Measurements from ENCODE around the gene MOSPD3. TPM values are rescaled to one million over a fixed set of nuclear protein-coding genes. Genes with fewer than 3 reads are reported as not detected.

Gene MOSPD3, protein sequence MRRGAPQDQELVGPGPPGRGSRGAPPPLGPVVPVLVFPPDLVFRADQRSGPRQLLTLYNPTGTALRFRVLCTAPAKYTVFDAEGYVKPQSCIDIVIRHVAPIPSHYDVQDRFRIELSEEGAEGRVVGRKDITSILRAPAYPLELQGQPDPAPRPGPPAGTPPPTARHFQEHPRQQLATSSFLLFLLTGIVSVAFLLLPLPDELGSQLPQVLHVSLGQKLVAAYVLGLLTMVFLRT
- polyA plus RNA-seq (4.1 to 17.0 TPM (median 5.5 TPM) in 3 replicates), polyA minus RNA-seq (0.90 to 24.8 TPM (median 3.7 TPM) in 3 replicates)
- 1.7 TPM for polyA plus RNA-seq (2011; ENCODE audit: low read depth)
- polyA plus RNA-seq (2011; cell fraction: cytosol; rRNA removed), result 4.6 and 8.9 TPM in 2 replicates
- 6.3 and 7.3 TPM in 2 replicates for polyA plus RNA-seq (2011; cell fraction: nucleus; rRNA removed)
- 17.0 TPM in 2 replicates for polyA plus RNA-seq (2012; ENCODE audit: low replicate concordance)
- polyA minus RNA-seq (2011; cell fraction: cytosol; rRNA and poly(A)+ RNA removed), result 7.3 TPM
- polyA minus RNA-seq (2011; cell fraction: nucleus; rRNA and poly(A)+ RNA removed), result 1.6 and 2.4 TPM in 2 replicates

DNA sequence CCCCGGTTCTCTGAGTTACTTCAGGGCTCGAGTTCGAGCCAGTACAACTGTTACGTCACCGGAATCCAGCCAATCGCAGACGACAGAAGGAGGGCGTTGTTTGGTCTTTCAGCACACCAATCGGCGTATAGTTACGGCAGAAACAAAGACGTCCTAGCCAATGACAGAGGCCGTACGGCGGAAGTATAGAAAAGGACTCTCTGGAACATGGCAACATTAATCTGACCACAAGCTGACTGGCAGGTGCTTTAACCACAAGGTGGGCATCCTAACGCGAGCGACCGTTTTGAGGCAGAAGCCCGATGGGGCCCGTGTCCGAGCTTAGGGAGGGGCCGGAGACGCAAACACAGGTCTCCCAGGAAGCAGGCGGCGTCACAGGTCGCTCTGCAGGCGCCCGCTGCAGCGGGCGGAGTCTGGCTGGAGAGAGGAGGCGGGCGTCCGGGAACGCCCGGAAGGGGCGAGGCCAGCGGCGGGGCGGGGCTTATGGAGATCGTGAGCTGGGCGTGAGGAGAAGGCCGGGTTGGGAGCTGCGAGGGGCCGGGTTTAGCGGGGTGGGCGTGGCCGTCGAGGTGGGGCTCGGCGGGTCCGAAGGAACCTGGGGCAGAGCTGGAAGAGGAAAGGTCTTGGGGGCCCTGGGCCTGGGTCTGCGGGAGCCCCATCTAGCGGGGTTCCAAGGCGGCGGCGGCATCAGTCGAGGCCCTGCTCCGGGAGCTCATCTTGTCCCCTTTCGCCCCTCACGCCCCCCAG, at the start of gene MOSPD3:
MOSPD3 (plus strand) TSS at position 558 of the 747 bp plus-strand sequence. CDS start 252 bp downstream, outside the sequence.
- FAIRE-seq, result peak; percentile 97
- dilution Hi-C loops (cut with MboI; ENCODE audit: extremely low pct_ligation_motif_present, low sequenced_read_pairs), result no loop called here
- no peaks in the 10 kb centered on the region for H3K27me3 ChIP-seq (ENCODE audit: control insufficient read depth, extremely low read depth, insufficient read depth, low read length)

DNA sequence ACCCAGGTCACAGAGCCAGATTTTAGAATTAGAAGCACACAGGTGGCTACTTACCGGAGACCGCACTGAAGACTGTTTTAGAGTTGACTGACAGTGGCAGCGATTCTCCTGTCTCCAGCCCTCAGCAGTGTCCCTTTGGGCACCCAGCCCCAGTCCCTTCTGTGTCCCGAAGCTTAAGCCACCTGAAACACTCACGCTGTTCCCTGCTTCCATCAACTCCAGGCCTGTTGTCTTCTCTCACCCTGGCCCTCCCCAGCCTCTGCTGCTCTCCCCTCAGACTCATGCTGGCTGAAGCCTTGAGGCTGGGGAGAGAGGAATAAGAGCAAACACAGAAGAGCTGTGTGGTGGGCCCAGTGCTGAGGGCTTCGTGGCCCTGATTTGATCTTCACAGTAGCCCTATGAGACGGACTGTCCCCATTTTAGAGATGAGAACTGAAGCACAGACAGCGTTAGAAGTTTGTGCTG, 49.2 kb upstream of the MOSPD3 start:
- Histone ChIP-seq H3K4me1 (ENCODE audit: control insufficient read depth, extremely low read depth, insufficient read depth, low read length) (no peaks in the 10 kb centered on the region), H3K4me3 (ENCODE audit: control insufficient read depth in 2 of 3, extremely low read depth in 1 of 3, insufficient read depth in 2 of 3, low read depth in 1 of 3, low read length in 3 of 3) (no peak overlapping the region), H3K27me3 (ENCODE audit: control insufficient read depth, extremely low read depth, insufficient read depth, low read length) (no peaks in the 10 kb centered on the region), H3K9ac (ENCODE audit: control insufficient read depth, extremely low read depth, insufficient read depth, low read length) (no peak overlapping the region), H3K9me3 (ENCODE audit: control insufficient read depth, low read depth, low read length) (no peaks in the 10 kb centered on the region), H3K4me2 (ENCODE audit: control insufficient read depth, extremely low read depth, insufficient read depth, low read depth, low read length) (no peak overlapping the region), H3K9me1 (ENCODE audit: control insufficient read depth, extremely low read depth, insufficient read depth, low read length) (no peaks in the 10 kb centered on the region), H3K27ac (ENCODE audit: control insufficient read depth, insufficient read depth, low read length) (no peak overlapping the region), H3K79me2 (ENCODE audit: control insufficient read depth, insufficient read depth, low read length) (no peaks in the 10 kb centered on the region), H4K20me1 (ENCODE audit: control insufficient read depth, extremely low read depth, insufficient read depth, low read length) (no peaks in the 10 kb centered on the region), H3K36me3 (ENCODE audit: control insufficient read depth in 2 of 2, extremely low read depth in 1 of 2, insufficient read depth in 2 of 2, low read length in 2 of 2) (no peaks in the 10 kb centered on the region), H2AFZ (ENCODE audit: control insufficient read depth, low read length) (no peak overlapping the region)
- dilution Hi-C loops (cut with MboI; ENCODE audit: extremely low pct_ligation_motif_present, low sequenced_read_pairs), result no loop called here
- DNase-seq (ENCODE audit: low read depth, low spot score), result no peak
- FAIRE-seq, result no peak
- TF ChIP-seq, protein P1, sequence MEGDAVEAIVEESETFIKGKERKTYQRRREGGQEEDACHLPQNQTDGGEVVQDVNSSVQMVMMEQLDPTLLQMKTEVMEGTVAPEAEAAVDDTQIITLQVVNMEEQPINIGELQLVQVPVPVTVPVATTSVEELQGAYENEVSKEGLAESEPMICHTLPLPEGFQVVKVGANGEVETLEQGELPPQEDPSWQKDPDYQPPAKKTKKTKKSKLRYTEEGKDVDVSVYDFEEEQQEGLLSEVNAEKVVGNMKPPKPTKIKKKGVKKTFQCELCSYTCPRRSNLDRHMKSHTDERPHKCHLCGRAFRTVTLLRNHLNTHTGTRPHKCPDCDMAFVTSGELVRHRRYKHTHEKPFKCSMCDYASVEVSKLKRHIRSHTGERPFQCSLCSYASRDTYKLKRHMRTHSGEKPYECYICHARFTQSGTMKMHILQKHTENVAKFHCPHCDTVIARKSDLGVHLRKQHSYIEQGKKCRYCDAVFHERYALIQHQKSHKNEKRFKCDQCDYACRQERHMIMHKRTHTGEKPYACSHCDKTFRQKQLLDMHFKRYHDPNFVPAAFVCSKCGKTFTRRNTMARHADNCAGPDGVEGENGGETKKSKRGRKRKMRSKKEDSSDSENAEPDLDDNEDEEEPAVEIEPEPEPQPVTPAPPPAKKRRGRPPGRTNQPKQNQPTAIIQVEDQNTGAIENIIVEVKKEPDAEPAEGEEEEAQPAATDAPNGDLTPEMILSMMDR (optimal IDR thresholded peaks at IDR 0.05 in 1 of 3, IDR thresholded peaks at IDR 0.05 in 1 of 3, conservative IDR thresholded peaks at IDR 0.05 in 1 of 3; ENCODE audit: extremely low read depth in 1 of 3, insufficient read depth in 2 of 3, low read length in 3 of 3), result no peak
- no peak for TF ChIP-seq EZH2 (IDR thresholded peaks at IDR 0.05; ENCODE audit: low read length)

More for the DNA sequence above, at the start of gene MOSPD3:
- Histone ChIP-seq H3K79me2 (ENCODE audit: control insufficient read depth, insufficient read depth, low read length) (no peaks in the 10 kb centered on the region), H3K9me3 (ENCODE audit: control insufficient read depth, low read depth, low read length) (no peaks in the 10 kb centered on the region), H2AFZ (ENCODE audit: control insufficient read depth, low read length) (peak within 1 kb of the TSS; percentile 99), H3K4me1 (ENCODE audit: control insufficient read depth, extremely low read depth, insufficient read depth, low read length) (peaks cover 9% of the 10 kb centered on the region), H3K36me3 (ENCODE audit: control insufficient read depth in 2 of 2, extremely low read depth in 1 of 2, insufficient read depth in 2 of 2, low read length in 2 of 2) (no peaks in the 10 kb centered on the region), H3K9ac (ENCODE audit: control insufficient read depth, extremely low read depth, insufficient read depth, low read length) (peak within 1 kb of the TSS; percentile 86), H3K9me1 (ENCODE audit: control insufficient read depth, extremely low read depth, insufficient read depth, low read length) (no peaks in the 10 kb centered on the region), H4K20me1 (ENCODE audit: control insufficient read depth, extremely low read depth, insufficient read depth, low read length) (no peaks in the 10 kb centered on the region), H3K27ac (ENCODE audit: control insufficient read depth, insufficient read depth, low read length) (peak within 1 kb of the TSS; percentile 87), H3K4me2 (ENCODE audit: control insufficient read depth, extremely low read depth, insufficient read depth, low read depth, low read length) (peak within 1 kb of the TSS; percentile 88), H3K4me3 (ENCODE audit: control insufficient read depth in 2 of 3, extremely low read depth in 1 of 3, insufficient read depth in 2 of 3, low read depth in 1 of 3, low read length in 3 of 3) (peak within 1 kb of the TSS; percentile 58 to 92 (median 90))
- peak; percentile 92 for DNase-seq (ENCODE audit: low read depth, low spot score)
- TF ChIP-seq EZH2 (IDR thresholded peaks at IDR 0.05; ENCODE audit: low read length), result no peak
- TF ChIP-seq, protein P1 (optimal IDR thresholded peaks at IDR 0.05 in 1 of 3, IDR thresholded peaks at IDR 0.05 in 1 of 3, conservative IDR thresholded peaks at IDR 0.05 in 1 of 3; ENCODE audit: extremely low read depth in 1 of 3, insufficient read depth in 2 of 3, low read length in 3 of 3), result no peak
